IMR-90 (cell line): Measurements from ENCODE around the gene PLSCR2. TPM values are rescaled to one million over a fixed set of nuclear protein-coding genes. Genes with fewer than 3 reads are reported as not detected.

ENCODE experiments used
- ATAC-seq: fragments of 200-7000 bp; cut with Tn5 transposase; 2 replicates; pipeline ENCODE4 v1.9.1; 2020; ENCODE audit warnings: low read depth, mild to moderate bottlenecking, moderate library complexity
- BruUV-seq: library from RNA; stranded (reverse); fragments of 400-500 nt; replicated peaks from 2 replicates; lab custom pipeline; 2021; lab: Mats Ljungman, UMichigan
- CTCF ChIA-PET: fragments of 300-600 bp; formaldehyde crosslinking; extraction: SDS; loops from one replicate; lab custom pipeline; 2021; ENCODE audit warnings: antibody characterized with exemption; lab: Yijun Ruan, JAX
- POLR2A ChIA-PET: fragments of 300-600 bp; sonication (Branson Sonifier 250); formaldehyde crosslinking; loops from one replicate; lab custom pipeline; 2022; ENCODE audit warnings: antibody characterized with exemption; ENCODE audit not compliant: unreplicated experiment; lab: Charles Lee
- DNase-seq: peaks from one replicate; pipeline ENCODE4 v3.0.0; 2013
- H2AFZ ChIP-seq: replicated peaks from 2 replicates; pipeline ENCODE3; 2013; ENCODE audit warnings: low read length, mild to moderate bottlenecking; ENCODE audit not compliant: poor library complexity
- H2AK5ac ChIP-seq: 2 replicates; pipeline ENCODE4 v1.6.1; 2013; ENCODE audit warnings: low read depth, low read length, inconsistent platforms
- H2AK9ac ChIP-seq: replicated peaks from 2 replicates; pipeline ENCODE3; 2013; ENCODE audit warnings: mild to moderate bottlenecking, low read depth, low read length, moderate library complexity; ENCODE audit not compliant: poor library complexity
- H2BK120ac ChIP-seq: 2 replicates; pipeline ENCODE4 v1.6.1; 2013; ENCODE audit warnings: low read depth, low read length, inconsistent platforms
- H2BK15ac ChIP-seq: 3 replicates; pipeline ENCODE4 v1.6.1; 2013; ENCODE audit warnings: low read depth, low read length, inconsistent platforms
- H2BK20ac ChIP-seq: 2 replicates; pipeline ENCODE4 v1.6.1; 2013; ENCODE audit warnings: low read depth, mild to moderate bottlenecking, inconsistent platforms, low read length, moderate library complexity
- H2BK5ac ChIP-seq: 2 replicates; pipeline ENCODE4 v1.6.1; 2013; ENCODE audit warnings: mild to moderate bottlenecking, low read depth, low read length, inconsistent platforms; ENCODE audit not compliant: poor library complexity, severe bottlenecking
- H3K14ac ChIP-seq: replicated peaks from 2 replicates; pipeline ENCODE4 v1.6.1; 2013; ENCODE audit warnings: low read depth, low read length, inconsistent platforms
- H3K18ac ChIP-seq: 2 replicates; pipeline ENCODE4 v1.6.1; 2013; ENCODE audit warnings: low read depth, low read length, control low read depth
- H3K23ac ChIP-seq: 2 replicates; pipeline ENCODE4 v1.6.1; 2013; ENCODE audit warnings: low read depth, low read length, inconsistent platforms
- H3K27ac ChIP-seq: 2 replicates; pipeline ENCODE4 v1.5.1; 2013; ENCODE audit warnings: mild to moderate bottlenecking, control low read depth, low read length; ENCODE audit not compliant: insufficient read depth
- H3K27me3 ChIP-seq: 2 replicates; pipeline ENCODE4 v1.6.1; 2013; ENCODE audit warnings: low read length; ENCODE audit not compliant: control insufficient read depth, insufficient read depth
- H3K36me3 ChIP-seq: 2 replicates; pipeline ENCODE4 v1.6.1; 2013; ENCODE audit warnings: low read length, mixed read lengths; ENCODE audit not compliant: control insufficient read depth, insufficient read depth
- H3K4ac ChIP-seq: 2 replicates; pipeline ENCODE4 v1.6.1; 2013; ENCODE audit warnings: low read depth, low read length, inconsistent platforms
- H3K4me1 ChIP-seq: 2 replicates; pipeline ENCODE4 v1.6.1; 2013; ENCODE audit warnings: low read length, mixed read lengths; ENCODE audit not compliant: control insufficient read depth, insufficient read depth
- H3K4me2 ChIP-seq: 2 replicates; pipeline ENCODE4 v1.6.1; 2013; ENCODE audit warnings: low read depth, mild to moderate bottlenecking, control low read depth, low read length, moderate library complexity
- H3K4me3 ChIP-seq: 2 replicates; pipeline ENCODE4 v1.5.1; 2013; ENCODE audit warnings: low read depth, mild to moderate bottlenecking, control low read depth, low read length, moderate library complexity; ENCODE audit not compliant: insufficient read depth
- H3K56ac ChIP-seq: 2 replicates; pipeline ENCODE4 v1.6.1; 2013; ENCODE audit warnings: low read length, inconsistent platforms; ENCODE audit not compliant: insufficient read depth; ENCODE audit errors: extremely low read depth
- H3K79me1 ChIP-seq, 2 experiments: 2 replicates each; pipeline ENCODE4 v1.6.1; 2013; ENCODE audit warnings: low read length in 2 of 2, inconsistent platforms in 1 of 2, low read depth in 1 of 2
- H3K9ac ChIP-seq: 2 replicates; pipeline ENCODE4 v1.6.1; 2013; ENCODE audit warnings: low read depth, low read length, control low read depth
- H3K9me1 ChIP-seq: 2 replicates; pipeline ENCODE4 v1.6.1; 2013; ENCODE audit warnings: low read length, inconsistent platforms; ENCODE audit not compliant: insufficient read depth
- H3K9me3 ChIP-seq: 2 replicates; pipeline ENCODE4 v1.6.1; 2013; ENCODE audit warnings: low read length; ENCODE audit not compliant: control insufficient read depth, insufficient read depth
- H4K20me1 ChIP-seq: 2 replicates; pipeline ENCODE4 v1.6.1; 2013; ENCODE audit warnings: low read length, inconsistent platforms; ENCODE audit not compliant: insufficient read depth
- H4K5ac ChIP-seq: 2 replicates; pipeline ENCODE4 v1.6.1; 2013; ENCODE audit warnings: mild to moderate bottlenecking, low read depth, low read length, control low read depth
- H4K8ac ChIP-seq, 2 experiments: 2 replicates each; pipeline ENCODE4 v1.6.1; 2013; ENCODE audit warnings: low read depth in 2 of 2, low read length in 2 of 2, control low read depth in 1 of 2, inconsistent platforms in 1 of 2
- H4K91ac ChIP-seq: 2 replicates; pipeline ENCODE4 v1.6.1; 2013; ENCODE audit warnings: low read depth, low read length, inconsistent platforms; ENCODE audit not compliant: insufficient read depth
- BHLHE40 ChIP-seq: fragments of 150-350 bp; IDR thresholded peaks from 2 replicates; pipeline ENCODE4 v1.6.1; 2016; ENCODE audit warnings: mild to moderate bottlenecking, low read depth, low read length
- CEBPB ChIP-seq: IDR thresholded peaks from 2 replicates; pipeline ENCODE4 v1.6.1; 2012; ENCODE audit warnings: low read depth, low read length, improper control_type of control experiment
- CHD1 ChIP-seq: IDR thresholded peaks from 2 replicates; pipeline ENCODE4 v1.6.1; 2012; ENCODE audit warnings: low read depth, low read length, improper control_type of control experiment
- CTCF ChIP-seq: conservative IDR thresholded peaks from 2 replicates; pipeline ENCODE4 v1.5.1; 2012; ENCODE audit warnings: mild to moderate bottlenecking, low read depth, low read length, improper control_type of control experiment
- FOS ChIP-seq: fragments of 150-350 bp; IDR thresholded peaks from 2 replicates; pipeline ENCODE4 v1.6.1; 2016; ENCODE audit warnings: low read depth, low read length
- MAFK ChIP-seq: IDR thresholded peaks from 2 replicates; pipeline ENCODE4 v1.6.1; 2012; ENCODE audit warnings: low read depth, low read length, improper control_type of control experiment
- MAZ ChIP-seq: IDR thresholded peaks from 2 replicates; pipeline ENCODE4 v1.6.1; 2012; ENCODE audit warnings: low read depth, mild to moderate bottlenecking, low read length, improper control_type of control experiment, moderate library complexity, borderline replicate concordance
- MXI1 ChIP-seq: IDR thresholded peaks from 2 replicates; pipeline ENCODE4 v1.6.1; 2012; ENCODE audit warnings: low read depth, mild to moderate bottlenecking, low read length, moderate library complexity, borderline replicate concordance
- NFE2L2 ChIP-seq: fragments of 150-350 bp; IDR thresholded peaks from 2 replicates; pipeline ENCODE4 v1.6.1; 2016; ENCODE audit warnings: low read depth, mild to moderate bottlenecking, low read length
- POLR2A ChIP-seq: IDR thresholded peaks from 2 replicates; pipeline ENCODE4 v1.6.1; 2012; ENCODE audit warnings: mild to moderate bottlenecking, low read depth, low read length
- RAD21 ChIP-seq: IDR thresholded peaks from 2 replicates; pipeline ENCODE4 v1.6.1; 2012; ENCODE audit warnings: low read length, improper control_type of control experiment
- RCOR1 ChIP-seq: IDR thresholded peaks from 2 replicates; pipeline ENCODE4 v1.6.1; 2012; ENCODE audit warnings: mild to moderate bottlenecking, low read length, improper control_type of control experiment; ENCODE audit not compliant: insufficient replicate concordance
- RFX5 ChIP-seq: IDR thresholded peaks from 2 replicates; pipeline ENCODE4 v1.8.0; 2012; ENCODE audit warnings: low read depth, mild to moderate bottlenecking, low read length, moderate library complexity
- SMC3 ChIP-seq: fragments of 150-350 bp; IDR thresholded peaks from 2 replicates; pipeline ENCODE4 v1.6.1; 2016; ENCODE audit warnings: low read depth, mild to moderate bottlenecking, antibody characterized with exemption, low read length, moderate library complexity
- USF2 ChIP-seq: fragments of 150-350 bp; IDR thresholded peaks from 2 replicates; pipeline ENCODE4 v1.6.1; 2017; ENCODE audit warnings: mild to moderate bottlenecking, antibody characterized with exemption, low read length, low read depth
- WGBS, 2 experiments: methylation state at CpG; one replicate each; pipeline versions ENCODE4 v1.1.5 to v1.1.7; 2013; ENCODE audit warnings: missing lambda C conversion rate in 2 of 2; ENCODE audit not compliant: insufficient read length in 1 of 2; ENCODE audit errors: extremely low coverage in 2 of 2; 5-methylcytosine and 5-hydroxymethylcytosine counted together
- dilution Hi-C: fragments of 300-500 bp; cut with HindIII; formaldehyde crosslinking; loops from one replicate; pipeline ENCODE4 v1.14.3; 2018; ENCODE audit warnings: low sequenced_read_pairs; ENCODE audit not compliant: unreplicated experiment
- in situ Hi-C: fragments of 300-500 bp; cut with MboI; formaldehyde crosslinking; loops from 3 replicates; pipeline ENCODE4 v1.14.3; 2019; ENCODE audit warnings: low sequenced_read_pairs, inconsistent platforms, mixed read lengths
- intact Hi-C: fragments of 100-400 bp; cut with micrococcal nuclease; formaldehyde crosslinking; loops from 2 replicates; pipeline ENCODE4 v1.10.0; 2022
- polyA plus RNA-seq, 3 experiments: library from polyadenylated mRNA; depleted of rRNA; stranded (reverse); fragments of >200 nt; gene quantifications; 2 replicates each; pipeline ENCODE4 v1.2.3, GENCODE V29; 2012; ENCODE audit warnings: low replicate concordance in 1 of 3
- total RNA-seq: library from RNA; depleted of rRNA; stranded (reverse); fragments of >200 nt; gene quantifications from 2 replicates; pipeline ENCODE4 v1.2.3, GENCODE V29; 2012
- TF ChIP-seq, protein P1 (sequence below): fragments of 150-350 bp; IDR thresholded peaks from 2 replicates; pipeline ENCODE4 v1.6.1; 2016; ENCODE audit warnings: low read depth, mild to moderate bottlenecking, low read length, moderate library complexity, borderline replicate concordance

PLSCR2 gene
- total and polyA plus RNA-seq, 2 of the 4 experiments (the other 2 are of a cell fraction) = not detected

DNA sequence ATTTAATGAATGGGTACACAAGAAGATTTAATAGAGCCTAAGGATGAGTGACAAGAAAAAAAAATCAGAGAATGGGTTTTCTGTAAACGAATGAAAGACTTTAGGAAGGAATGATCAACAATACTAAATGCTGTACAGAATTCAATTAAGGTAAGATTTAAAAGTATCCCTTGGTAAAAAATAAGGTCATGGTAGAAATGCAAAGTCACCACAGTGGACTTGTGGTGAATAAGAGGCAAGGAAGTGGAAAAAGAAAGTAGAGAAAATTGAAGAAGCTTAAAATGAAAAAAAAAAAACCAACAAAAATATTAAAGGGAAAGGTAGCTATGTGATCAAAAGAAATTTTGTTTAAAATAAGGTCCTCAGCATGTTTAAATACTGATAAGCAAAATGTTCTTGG lies 82.4 kb downstream of the PLSCR2 start:
- no peak for TF ChIP-seq SMC3
- no peak for TF ChIP-seq BHLHE40
- TF ChIP-seq USF2 = no peak
- no peak for TF ChIP-seq CEBPB
- TF ChIP-seq FOS = no peak
- TF ChIP-seq CTCF = no peak
- TF ChIP-seq, protein P1, sequence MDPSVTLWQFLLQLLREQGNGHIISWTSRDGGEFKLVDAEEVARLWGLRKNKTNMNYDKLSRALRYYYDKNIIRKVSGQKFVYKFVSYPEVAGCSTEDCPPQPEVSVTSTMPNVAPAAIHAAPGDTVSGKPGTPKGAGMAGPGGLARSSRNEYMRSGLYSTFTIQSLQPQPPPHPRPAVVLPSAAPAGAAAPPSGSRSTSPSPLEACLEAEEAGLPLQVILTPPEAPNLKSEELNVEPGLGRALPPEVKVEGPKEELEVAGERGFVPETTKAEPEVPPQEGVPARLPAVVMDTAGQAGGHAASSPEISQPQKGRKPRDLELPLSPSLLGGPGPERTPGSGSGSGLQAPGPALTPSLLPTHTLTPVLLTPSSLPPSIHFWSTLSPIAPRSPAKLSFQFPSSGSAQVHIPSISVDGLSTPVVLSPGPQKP = no peak
- no peak for TF ChIP-seq RFX5
- no peak for TF ChIP-seq NFE2L2
- TF ChIP-seq MXI1 = no peak
- TF ChIP-seq POLR2A = no peak
- no peak for TF ChIP-seq MAFK
- TF ChIP-seq MAZ = no peak
- no peak for TF ChIP-seq RCOR1
- no peak for TF ChIP-seq CHD1
- TF ChIP-seq RAD21 = no peak
- Histone ChIP-seq H3K4me2 (no peak overlapping the region), H3K9ac (no peak overlapping the region), H3K4me3 (no peak overlapping the region), H4K5ac (no peak overlapping the region), H4K91ac (no peak overlapping the region), H3K23ac (no peak overlapping the region), H4K8ac (no peak overlapping the region), H3K56ac (no peak overlapping the region), H4K20me1 (no peaks in the 10 kb centered on the region), H2BK120ac (no peak overlapping the region), H3K9me3 (no peaks in the 10 kb centered on the region), H2BK15ac (no peak overlapping the region), H3K4ac (no peak overlapping the region), H2AFZ (no peak overlapping the region), H3K79me1 (no peaks in the 10 kb centered on the region), H3K36me3 (no peaks in the 10 kb centered on the region), H3K27ac (no peak overlapping the region), H2AK5ac (no peak overlapping the region), H3K14ac (no peak overlapping the region), H3K18ac (no peak overlapping the region), H3K9me1 (no peaks in the 10 kb centered on the region), H3K4me1 (no peaks in the 10 kb centered on the region; the same call in 1 of the 2 replicates), H2BK20ac (no peak overlapping the region), H2AK9ac (no peak overlapping the region), H2BK5ac (no peak overlapping the region), H3K27me3 (no peaks in the 10 kb centered on the region)
- intact Hi-C loops = no loop called here
- BruUV-seq = no TSS peak
- CTCF ChIA-PET = no interaction called here
- in situ Hi-C loops = no loop called here
- dilution Hi-C loops = no loop called here
- POLR2A ChIA-PET = no interaction called here
- no CpG with 5 or more reads among the region's 1 CpG for WGBS, 2 experiments
- DNase-seq = no peak
- ATAC-seq = no peak
